ENCODE measurements around the gene AGA. TPM values are rescaled to one million over a fixed set of nuclear protein-coding genes. Genes with fewer than 3 reads are reported as not detected.
A peak's percentile ranks its signal among the peaks of the same experiment; 100 is the strongest.

AGA gene
- total and polyA plus RNA-seq, 2 of the 13 experiments (the other 11 are each of a cell fraction or from before 2014, with no cell fraction given): 21.9 to 22.3 TPM

DNA sequence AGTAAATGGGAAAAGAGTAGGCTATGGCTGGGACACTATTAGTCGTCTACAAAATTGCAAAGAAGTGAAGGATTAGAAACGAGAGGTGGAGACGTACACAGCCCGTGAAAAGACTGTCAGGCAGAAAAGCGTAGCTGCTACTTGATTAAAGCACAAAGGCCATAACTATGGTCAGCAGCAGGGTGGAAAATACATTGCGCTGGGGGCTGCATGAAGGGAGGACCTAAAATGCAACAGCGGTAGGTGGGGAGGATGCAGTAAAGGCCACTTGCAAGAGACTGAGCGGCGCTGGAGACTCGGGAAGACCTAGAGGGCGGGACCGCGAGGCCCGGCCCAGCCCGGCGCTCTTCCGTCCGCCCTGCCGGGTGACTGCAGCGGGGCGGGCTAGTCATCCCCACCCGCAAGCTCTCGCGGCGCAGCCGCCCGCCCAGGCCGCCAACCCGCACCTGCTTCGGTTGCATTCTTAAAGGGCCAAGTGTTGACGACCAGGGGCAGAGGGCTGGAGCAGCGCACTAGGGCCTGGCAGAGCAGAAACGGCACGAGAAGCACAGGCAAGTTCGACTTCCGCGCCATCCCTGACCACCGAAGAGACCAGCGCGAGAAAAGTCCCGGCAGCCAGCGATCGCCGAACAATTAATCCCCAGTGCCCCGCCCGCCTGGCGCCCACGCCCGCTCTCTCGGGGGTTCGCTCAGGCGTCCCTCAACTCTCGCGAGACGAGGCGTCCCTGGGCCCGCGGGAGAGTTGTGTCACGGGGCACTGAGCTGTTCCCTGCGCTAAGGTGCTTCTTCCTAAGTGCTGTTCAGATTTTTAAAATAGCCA lies at the start of gene AGA (continued):
- TF ChIP-seq TBL1XR1 (IDR thresholded peaks at IDR 0.05; ENCODE audit: borderline replicate concordance, low read length, partially characterized antibody) (peak; percentile 11), ZNF335 (CRISPR knock-in tag; IDR thresholded peaks at IDR 0.05) (no peak), ZNF510 (CRISPR knock-in tag; IDR thresholded peaks at IDR 0.05; ENCODE audit: low read depth) (peak; percentile 61; the same call in 1 of the 2 replicates), YY1 (IDR thresholded peaks at IDR 0.05; ENCODE audit: insufficient read depth, insufficient replicate concordance, low read depth, low read length) (peak; percentile 60), DNMT3B (CRISPR knock-in tag; conservative IDR thresholded peaks at IDR 0.05) (0 out of 2 replicates have a peak, but pooled peaks have one; percentile 18), KDM5B (CRISPR knock-in tag; IDR thresholded peaks at IDR 0.05; ENCODE audit: borderline replicate concordance) (peak; percentile 81; the same call in 1 of the 2 replicates), ESRRA (CRISPR knock-in tag; IDR thresholded peaks at IDR 0.05; ENCODE audit: low read depth) (no peak; the same call in 1 of the 2 replicates), ZNF136 (CRISPR knock-in tag; IDR thresholded peaks at IDR 0.05; ENCODE audit: low read depth) (0 out of 2 replicates have a peak, but pooled peaks have one; percentile 74), ZNF660 (CRISPR knock-in tag; IDR thresholded peaks at IDR 0.05; ENCODE audit: borderline replicate concordance, low read depth) (no peak), ZNF724P (CRISPR knock-in tag; IDR thresholded peaks at IDR 0.05; ENCODE audit: borderline replicate concordance) (no peak), FOXC1 (CRISPR knock-in tag; IDR thresholded peaks at IDR 0.05; ENCODE audit: borderline replicate concordance) (peak; percentile 73; the same call in 1 of the 2 replicates)
- TF ChIP-seq, protein P1, sequence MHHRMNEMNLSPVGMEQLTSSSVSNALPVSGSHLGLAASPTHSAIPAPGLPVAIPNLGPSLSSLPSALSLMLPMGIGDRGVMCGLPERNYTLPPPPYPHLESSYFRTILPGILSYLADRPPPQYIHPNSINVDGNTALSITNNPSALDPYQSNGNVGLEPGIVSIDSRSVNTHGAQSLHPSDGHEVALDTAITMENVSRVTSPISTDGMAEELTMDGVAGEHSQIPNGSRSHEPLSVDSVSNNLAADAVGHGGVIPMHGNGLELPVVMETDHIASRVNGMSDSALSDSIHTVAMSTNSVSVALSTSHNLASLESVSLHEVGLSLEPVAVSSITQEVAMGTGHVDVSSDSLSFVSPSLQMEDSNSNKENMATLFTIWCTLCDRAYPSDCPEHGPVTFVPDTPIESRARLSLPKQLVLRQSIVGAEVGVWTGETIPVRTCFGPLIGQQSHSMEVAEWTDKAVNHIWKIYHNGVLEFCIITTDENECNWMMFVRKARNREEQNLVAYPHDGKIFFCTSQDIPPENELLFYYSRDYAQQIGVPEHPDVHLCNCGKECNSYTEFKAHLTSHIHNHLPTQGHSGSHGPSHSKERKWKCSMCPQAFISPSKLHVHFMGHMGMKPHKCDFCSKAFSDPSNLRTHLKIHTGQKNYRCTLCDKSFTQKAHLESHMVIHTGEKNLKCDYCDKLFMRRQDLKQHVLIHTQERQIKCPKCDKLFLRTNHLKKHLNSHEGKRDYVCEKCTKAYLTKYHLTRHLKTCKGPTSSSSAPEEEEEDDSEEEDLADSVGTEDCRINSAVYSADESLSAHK (CRISPR knock-in tag; IDR thresholded peaks at IDR 0.05; ENCODE audit: borderline replicate concordance): no peak
- TF ChIP-seq, protein P2, sequence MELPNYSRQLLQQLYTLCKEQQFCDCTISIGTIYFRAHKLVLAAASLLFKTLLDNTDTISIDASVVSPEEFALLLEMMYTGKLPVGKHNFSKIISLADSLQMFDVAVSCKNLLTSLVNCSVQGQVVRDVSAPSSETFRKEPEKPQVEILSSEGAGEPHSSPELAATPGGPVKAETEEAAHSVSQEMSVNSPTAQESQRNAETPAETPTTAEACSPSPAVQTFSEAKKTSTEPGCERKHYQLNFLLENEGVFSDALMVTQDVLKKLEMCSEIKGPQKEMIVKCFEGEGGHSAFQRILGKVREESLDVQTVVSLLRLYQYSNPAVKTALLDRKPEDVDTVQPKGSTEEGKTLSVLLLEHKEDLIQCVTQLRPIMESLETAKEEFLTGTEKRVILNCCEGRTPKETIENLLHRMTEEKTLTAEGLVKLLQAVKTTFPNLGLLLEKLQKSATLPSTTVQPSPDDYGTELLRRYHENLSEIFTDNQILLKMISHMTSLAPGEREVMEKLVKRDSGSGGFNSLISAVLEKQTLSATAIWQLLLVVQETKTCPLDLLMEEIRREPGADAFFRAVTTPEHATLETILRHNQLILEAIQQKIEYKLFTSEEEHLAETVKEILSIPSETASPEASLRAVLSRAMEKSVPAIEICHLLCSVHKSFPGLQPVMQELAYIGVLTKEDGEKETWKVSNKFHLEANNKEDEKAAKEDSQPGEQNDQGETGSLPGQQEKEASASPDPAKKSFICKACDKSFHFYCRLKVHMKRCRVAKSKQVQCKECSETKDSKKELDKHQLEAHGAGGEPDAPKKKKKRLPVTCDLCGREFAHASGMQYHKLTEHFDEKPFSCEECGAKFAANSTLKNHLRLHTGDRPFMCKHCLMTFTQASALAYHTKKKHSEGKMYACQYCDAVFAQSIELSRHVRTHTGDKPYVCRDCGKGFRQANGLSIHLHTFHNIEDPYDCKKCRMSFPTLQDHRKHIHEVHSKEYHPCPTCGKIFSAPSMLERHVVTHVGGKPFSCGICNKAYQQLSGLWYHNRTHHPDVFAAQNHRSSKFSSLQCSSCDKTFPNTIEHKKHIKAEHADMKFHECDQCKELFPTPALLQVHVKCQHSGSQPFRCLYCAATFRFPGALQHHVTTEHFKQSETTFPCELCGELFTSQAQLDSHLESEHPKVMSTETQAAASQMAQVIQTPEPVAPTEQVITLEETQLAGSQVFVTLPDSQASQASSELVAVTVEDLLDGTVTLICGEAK (IDR thresholded peaks at IDR 0.05): no peak
- TF ChIP-seq, protein P2 (CRISPR knock-in tag; IDR thresholded peaks at IDR 0.05): peak; percentile 66; the same call in 1 of the 2 replicates
- TF ChIP-seq, protein P3, sequence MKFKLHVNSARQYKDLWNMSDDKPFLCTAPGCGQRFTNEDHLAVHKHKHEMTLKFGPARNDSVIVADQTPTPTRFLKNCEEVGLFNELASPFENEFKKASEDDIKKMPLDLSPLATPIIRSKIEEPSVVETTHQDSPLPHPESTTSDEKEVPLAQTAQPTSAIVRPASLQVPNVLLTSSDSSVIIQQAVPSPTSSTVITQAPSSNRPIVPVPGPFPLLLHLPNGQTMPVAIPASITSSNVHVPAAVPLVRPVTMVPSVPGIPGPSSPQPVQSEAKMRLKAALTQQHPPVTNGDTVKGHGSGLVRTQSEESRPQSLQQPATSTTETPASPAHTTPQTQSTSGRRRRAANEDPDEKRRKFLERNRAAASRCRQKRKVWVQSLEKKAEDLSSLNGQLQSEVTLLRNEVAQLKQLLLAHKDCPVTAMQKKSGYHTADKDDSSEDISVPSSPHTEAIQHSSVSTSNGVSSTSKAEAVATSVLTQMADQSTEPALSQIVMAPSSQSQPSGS (CRISPR knock-in tag; IDR thresholded peaks at IDR 0.05): peak; percentile 44

Measured in HepG2 (cell line).